Nephron (organoid): ENCODE results near the gene DRC7.

Source experiments
- H3K27ac Mint-ChIP-seq, 3 experiments: 2 replicates each; pipeline ENCODE4 v1.8.0; 2020; ENCODE audit warnings: mixed read lengths in 3 of 3, mild to moderate bottlenecking in 2 of 3, moderate library complexity in 1 of 3
- H3K27me3 Mint-ChIP-seq: 2 replicates; pipeline ENCODE4 v1.8.0; 2021; ENCODE audit warnings: low read depth, mild to moderate bottlenecking, moderate library complexity, mixed read lengths
- H3K36me3 Mint-ChIP-seq: 2 replicates; pipeline ENCODE4 v1.8.0; 2020; ENCODE audit warnings: low read depth, mixed read lengths
- H3K4me1 Mint-ChIP-seq: 2 replicates; pipeline ENCODE4 v1.8.0; 2020; ENCODE audit warnings: mixed read lengths
- H3K4me3 Mint-ChIP-seq, 3 experiments: 2 replicates each; pipeline ENCODE4 v1.8.0; 2020; ENCODE audit warnings: mild to moderate bottlenecking in 3 of 3, mixed read lengths in 3 of 3, moderate library complexity in 2 of 3
- H3K9me3 Mint-ChIP-seq: 2 replicates; pipeline ENCODE4 v1.8.0; 2020; ENCODE audit warnings: mixed read lengths
- CTCF ChIP-seq, 3 experiments: fragments of 200-600 bp; sonication (generic); IDR thresholded peaks; one replicate each; pipeline ENCODE4 v1.5.0; 2021; ENCODE audit warnings: antibody characterized with exemption in 3 of 3; ENCODE audit not compliant: unreplicated experiment in 3 of 3

Gene DRC7

GRCh38 chr16:57757883-57758282 is 63.3 kb downstream of the DRC7 start:
- H3K27ac Mint-ChIP-seq = no peak overlapping the region
- H3K9me3 Mint-ChIP-seq = no peaks in the 10 kb centered on the region
- H3K4me1 Mint-ChIP-seq = peaks cover 12% of the 10 kb centered on the region
- no peaks in the 10 kb centered on the region for H3K27me3 Mint-ChIP-seq
- no peak overlapping the region for H3K4me3 Mint-ChIP-seq
- peaks cover 9% of the 10 kb centered on the region for H3K36me3 Mint-ChIP-seq
- TF ChIP-seq CTCF (IDR thresholded peaks at IDR 0.05; ENCODE audit: unreplicated experiment in 3 of 3) = no peak

- H3K27ac Mint-ChIP-seq = no peak overlapping the region
- peaks cover 12% of the 10 kb centered on the region for H3K4me1 Mint-ChIP-seq
- no peak overlapping the region for H3K4me3 Mint-ChIP-seq
- no peaks in the 10 kb centered on the region for H3K27me3 Mint-ChIP-seq
- H3K9me3 Mint-ChIP-seq = no peaks in the 10 kb centered on the region
- H3K36me3 Mint-ChIP-seq = peaks cover 9% of the 10 kb centered on the region
- TF ChIP-seq CTCF (IDR thresholded peaks at IDR 0.05; ENCODE audit: unreplicated experiment in 3 of 3) = no peak
Measured at GRCh38 chr16:57758331-57759117, 63.9 kb downstream of the DRC7 start.

- no peak overlapping the region for H3K27ac Mint-ChIP-seq
- TF ChIP-seq CTCF (IDR thresholded peaks at IDR 0.05; ENCODE audit: unreplicated experiment in 3 of 3) = no peak
- no peak overlapping the region for H3K4me3 Mint-ChIP-seq
- H3K9me3 Mint-ChIP-seq = no peaks in the 10 kb centered on the region
- H3K27me3 Mint-ChIP-seq = no peaks in the 10 kb centered on the region
- peaks cover 10% of the 10 kb centered on the region for H3K4me1 Mint-ChIP-seq
- H3K36me3 Mint-ChIP-seq = peaks cover 8% of the 10 kb centered on the region
Measured at GRCh38 chr16:57759131-57759530, 64.5 kb downstream of the DRC7 start.

GRCh38 chr16:57759541-57760356 is 65.1 kb downstream of the DRC7 start:
- Mint-ChIP-seq H3K36me3 (peaks cover 5% of the 10 kb centered on the region), H3K9me3 (no peaks in the 10 kb centered on the region), H3K4me3 (no peak overlapping the region), H3K27me3 (no peaks in the 10 kb centered on the region), H3K27ac (no peak overlapping the region), H3K4me1 (peaks cover 5% of the 10 kb centered on the region)
- TF ChIP-seq CTCF (IDR thresholded peaks at IDR 0.05; ENCODE audit: unreplicated experiment in 3 of 3) = no peak

GRCh38 chr16:57760357-57761160 is 66.0 kb downstream of the DRC7 start:
- Mint-ChIP-seq H3K4me3 (no peak overlapping the region), H3K27me3 (no peaks in the 10 kb centered on the region), H3K4me1 (peaks cover 5% of the 10 kb centered on the region), H3K9me3 (no peaks in the 10 kb centered on the region), H3K36me3 (peaks cover 8% of the 10 kb centered on the region), H3K27ac (no peak overlapping the region)
- TF ChIP-seq CTCF (IDR thresholded peaks at IDR 0.05; ENCODE audit: unreplicated experiment in 3 of 3) = no peak
